ENCODE results near the gene DCLK2. TPM values are rescaled to one million over a fixed set of nuclear protein-coding genes. Genes with fewer than 3 reads are reported as not detected.

DCLK2 gene
- total RNA-seq, 1 donor from 2014 or later: 49.2 TPM

DNA sequence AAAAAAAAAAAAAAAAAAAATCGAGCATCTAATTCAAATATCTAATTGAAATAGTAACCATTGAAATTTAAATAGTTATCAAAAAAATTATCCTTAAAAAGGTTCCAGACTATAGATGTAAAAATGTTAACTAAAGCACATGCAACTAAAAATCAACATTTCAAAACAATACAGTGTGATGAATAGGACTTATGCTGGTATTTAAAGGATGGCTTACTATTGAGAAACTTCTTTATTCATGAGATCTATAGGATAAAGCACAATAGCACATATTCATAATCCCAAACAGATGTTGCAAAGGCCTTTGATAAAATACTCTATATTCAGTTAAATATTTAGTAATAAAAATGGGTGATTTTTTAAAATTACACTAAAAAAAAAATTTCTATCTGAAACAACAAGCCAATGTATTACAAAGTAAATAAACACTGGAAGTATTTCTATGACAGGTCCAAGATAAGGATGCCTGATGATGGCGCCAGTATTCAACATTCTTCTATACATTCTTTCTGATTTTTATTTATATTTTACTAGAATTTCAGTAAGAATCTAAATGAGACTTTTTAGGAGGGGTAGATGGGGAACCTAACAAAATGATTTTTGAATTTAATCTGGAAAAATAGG lies 26.3 kb downstream of the DCLK2 start:
- Mint-ChIP-seq H3K4me1 (peaks cover 24% of the 10 kb centered on the region), H3K9me3 (no peaks in the 10 kb centered on the region), H3K36me3 (peaks cover 21% of the 10 kb centered on the region), H3K27me3 (ENCODE audit: low read depth) (no peaks in the 10 kb centered on the region), H3K4me3 (no peak overlapping the region), H3K27ac (no peak overlapping the region)
- no peak for DNase-seq (ENCODE audit: low spot score in 2 of 2, unreplicated experiment in 2 of 2)
- TF ChIP-seq, protein P1, sequence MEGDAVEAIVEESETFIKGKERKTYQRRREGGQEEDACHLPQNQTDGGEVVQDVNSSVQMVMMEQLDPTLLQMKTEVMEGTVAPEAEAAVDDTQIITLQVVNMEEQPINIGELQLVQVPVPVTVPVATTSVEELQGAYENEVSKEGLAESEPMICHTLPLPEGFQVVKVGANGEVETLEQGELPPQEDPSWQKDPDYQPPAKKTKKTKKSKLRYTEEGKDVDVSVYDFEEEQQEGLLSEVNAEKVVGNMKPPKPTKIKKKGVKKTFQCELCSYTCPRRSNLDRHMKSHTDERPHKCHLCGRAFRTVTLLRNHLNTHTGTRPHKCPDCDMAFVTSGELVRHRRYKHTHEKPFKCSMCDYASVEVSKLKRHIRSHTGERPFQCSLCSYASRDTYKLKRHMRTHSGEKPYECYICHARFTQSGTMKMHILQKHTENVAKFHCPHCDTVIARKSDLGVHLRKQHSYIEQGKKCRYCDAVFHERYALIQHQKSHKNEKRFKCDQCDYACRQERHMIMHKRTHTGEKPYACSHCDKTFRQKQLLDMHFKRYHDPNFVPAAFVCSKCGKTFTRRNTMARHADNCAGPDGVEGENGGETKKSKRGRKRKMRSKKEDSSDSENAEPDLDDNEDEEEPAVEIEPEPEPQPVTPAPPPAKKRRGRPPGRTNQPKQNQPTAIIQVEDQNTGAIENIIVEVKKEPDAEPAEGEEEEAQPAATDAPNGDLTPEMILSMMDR (IDR thresholded peaks at IDR 0.05; ENCODE audit: unreplicated experiment): no peak

DNA sequence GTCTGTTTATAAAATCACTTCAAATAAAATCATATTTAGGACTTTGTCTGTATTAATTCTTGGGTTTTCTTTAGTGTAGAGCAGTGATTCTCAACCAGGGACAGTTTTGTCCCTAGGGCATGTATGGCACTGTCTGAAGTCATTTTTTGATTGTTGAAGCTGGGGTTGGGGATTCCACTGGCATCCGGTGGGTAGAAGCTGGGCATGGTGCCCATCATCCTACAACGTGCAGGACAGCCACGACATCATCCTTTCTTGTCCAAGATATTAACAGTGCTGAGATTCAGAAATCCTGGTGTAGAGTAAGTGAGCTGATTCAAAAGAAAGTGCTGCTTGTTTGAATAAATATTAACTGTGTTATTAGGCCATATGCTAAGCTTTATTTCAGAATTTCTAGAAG lies 28.6 kb downstream of the DCLK2 start:
- TF ChIP-seq, protein P1 (IDR thresholded peaks at IDR 0.05; ENCODE audit: unreplicated experiment): no peak
- no peak overlapping the region for H3K4me3 Mint-ChIP-seq
- H3K36me3 Mint-ChIP-seq: peaks cover 39% of the 10 kb centered on the region
- no peaks in the 10 kb centered on the region for H3K27me3 Mint-ChIP-seq (ENCODE audit: low read depth)
- peaks cover 15% of the 10 kb centered on the region for H3K9me3 Mint-ChIP-seq
- no peak for DNase-seq (ENCODE audit: low spot score in 2 of 2, unreplicated experiment in 2 of 2)
- peaks cover 24% of the 10 kb centered on the region for H3K4me1 Mint-ChIP-seq
- H3K27ac Mint-ChIP-seq: peak overlapping the region; percentile 40

DNA sequence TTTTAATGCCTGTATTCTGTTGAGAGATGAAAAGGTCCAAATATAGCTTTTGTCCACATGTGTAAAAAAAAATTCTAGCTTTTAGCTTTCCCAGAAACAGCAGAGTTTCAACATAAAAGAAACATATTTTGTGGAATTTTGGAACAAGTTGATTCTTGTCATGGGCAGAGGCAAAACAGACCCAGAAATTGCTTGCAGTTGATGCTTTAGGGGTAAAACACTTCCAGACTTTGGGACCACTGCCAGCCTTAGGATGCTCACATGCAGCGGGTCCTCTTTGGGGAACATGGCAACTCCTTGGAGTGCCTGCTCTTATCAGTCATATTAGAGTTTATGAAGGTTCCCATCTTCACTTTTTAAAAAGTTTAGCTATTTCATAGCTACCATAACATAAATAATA lies 30.4 kb downstream of the DCLK2 start:
- H3K36me3 Mint-ChIP-seq: peaks cover 50% of the 10 kb centered on the region
- DNase-seq (ENCODE audit: low spot score in 2 of 2, unreplicated experiment in 2 of 2): no peak
- H3K4me1 Mint-ChIP-seq: peaks cover 16% of the 10 kb centered on the region
- no peaks in the 10 kb centered on the region for H3K27me3 Mint-ChIP-seq (ENCODE audit: low read depth)
- no peak overlapping the region for H3K4me3 Mint-ChIP-seq
- peaks cover 29% of the 10 kb centered on the region for H3K9me3 Mint-ChIP-seq
- TF ChIP-seq, protein P1 (IDR thresholded peaks at IDR 0.05; ENCODE audit: unreplicated experiment): no peak
- no peak overlapping the region for H3K27ac Mint-ChIP-seq

DNA sequence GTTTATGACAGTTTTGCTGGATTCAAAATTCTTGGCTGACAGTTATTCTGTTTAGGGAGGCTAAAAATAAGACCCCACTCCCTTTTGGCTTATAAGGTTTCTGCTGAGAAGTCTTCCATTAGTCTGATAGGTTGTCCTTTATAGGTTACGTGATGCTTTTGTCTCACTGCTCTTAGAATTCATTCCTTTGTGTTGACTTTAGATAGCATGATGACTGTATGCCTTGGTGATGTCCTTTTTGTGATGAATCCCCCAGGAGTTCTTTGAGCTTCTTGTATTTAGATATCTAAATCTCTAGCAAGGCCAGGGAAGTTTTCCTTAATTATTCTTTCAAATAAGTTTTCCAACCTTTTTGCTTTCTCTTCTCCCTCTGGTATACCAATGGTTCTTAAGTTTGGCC lies 36.4 kb downstream of the DCLK2 start:
- no peaks in the 10 kb centered on the region for H3K27me3 Mint-ChIP-seq (ENCODE audit: low read depth)
- no peak overlapping the region for H3K4me3 Mint-ChIP-seq
- H3K27ac Mint-ChIP-seq: no peak overlapping the region
- DNase-seq (ENCODE audit: low spot score in 2 of 2, unreplicated experiment in 2 of 2): no peak
- peaks cover 46% of the 10 kb centered on the region for H3K9me3 Mint-ChIP-seq
- H3K36me3 Mint-ChIP-seq: peaks cover 50% of the 10 kb centered on the region
- peaks cover 19% of the 10 kb centered on the region for H3K4me1 Mint-ChIP-seq
- TF ChIP-seq, protein P1 (IDR thresholded peaks at IDR 0.05; ENCODE audit: unreplicated experiment): no peak

DNA sequence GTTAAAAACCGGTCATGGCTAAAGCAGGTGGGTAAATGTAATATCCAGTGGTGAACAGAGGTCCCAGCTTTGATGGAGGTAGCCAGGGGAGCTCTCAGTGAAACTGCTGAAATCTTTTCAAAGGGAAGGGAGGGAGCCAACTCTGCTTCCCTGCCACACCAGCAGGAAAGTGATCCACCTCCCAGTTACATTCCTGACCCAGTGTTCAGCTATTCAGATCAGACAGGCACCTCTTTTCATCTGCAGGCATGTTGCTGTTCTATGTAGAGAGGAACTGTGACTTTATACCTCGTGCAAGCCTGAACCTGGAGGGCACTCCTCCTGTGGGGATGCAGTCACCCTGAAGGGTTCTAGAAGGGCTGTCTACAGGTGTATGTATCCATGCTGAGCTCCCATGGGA lies 37.6 kb downstream of the DCLK2 start:
- Mint-ChIP-seq H3K27me3 (ENCODE audit: low read depth) (no peaks in the 10 kb centered on the region), H3K4me3 (no peak overlapping the region), H3K9me3 (peaks cover 42% of the 10 kb centered on the region), H3K4me1 (peaks cover 23% of the 10 kb centered on the region), H3K27ac (no peak overlapping the region), H3K36me3 (peaks cover 43% of the 10 kb centered on the region)
- TF ChIP-seq, protein P1 (IDR thresholded peaks at IDR 0.05; ENCODE audit: unreplicated experiment): no peak
- DNase-seq (ENCODE audit: low spot score in 2 of 2, unreplicated experiment in 2 of 2): no peak

DNA sequence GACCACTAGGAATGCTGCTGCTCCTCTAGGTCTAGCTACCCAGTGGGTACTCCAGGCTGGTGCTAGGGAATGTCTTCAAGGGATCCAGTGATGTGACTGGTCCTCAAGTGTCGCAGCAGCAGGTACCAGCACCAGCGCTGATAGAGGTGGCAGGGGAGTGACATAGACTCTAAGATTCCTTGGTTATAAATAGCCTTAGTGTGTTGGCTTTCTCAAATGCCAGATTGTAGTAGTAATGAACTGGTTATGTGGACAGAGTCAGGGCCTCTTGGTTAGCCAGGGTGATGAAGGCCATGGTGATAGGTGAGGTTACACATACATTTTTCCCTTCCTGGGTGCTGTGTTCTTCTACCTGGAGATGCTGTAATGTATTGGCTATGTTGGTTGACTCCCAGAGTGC lies 38.3 kb downstream of the DCLK2 start:
- peak overlapping the region; percentile 77 for H3K27ac Mint-ChIP-seq
- H3K4me1 Mint-ChIP-seq: peaks cover 23% of the 10 kb centered on the region
- peaks cover 42% of the 10 kb centered on the region for H3K36me3 Mint-ChIP-seq
- TF ChIP-seq, protein P1 (IDR thresholded peaks at IDR 0.05; ENCODE audit: unreplicated experiment): no peak
- no peaks in the 10 kb centered on the region for H3K27me3 Mint-ChIP-seq (ENCODE audit: low read depth)
- H3K4me3 Mint-ChIP-seq: no peak overlapping the region
- no peak for DNase-seq (ENCODE audit: low spot score in 2 of 2, unreplicated experiment in 2 of 2)
- peaks cover 41% of the 10 kb centered on the region for H3K9me3 Mint-ChIP-seq
